HEK293 (cell line): ENCODE results near the gene FANCC.

ENCODE experiments used
- ZFP3 ChIP-seq: fragments of 450-650 bp; formaldehyde crosslinking; IDR thresholded peaks from 2 replicates; pipeline ENCODE4 v1.5.1; 2016; ENCODE audit warnings: low read depth, missing biosample characterization, missing genetic modification characterization
- ZNF146 ChIP-seq: fragments of 450-650 bp; formaldehyde crosslinking; IDR thresholded peaks from 2 replicates; pipeline ENCODE4 v1.5.1; 2016; ENCODE audit warnings: missing biosample characterization, missing genetic modification characterization
- ZNF311 ChIP-seq: fragments of 450-650 bp; formaldehyde crosslinking; IDR thresholded peaks from 2 replicates; pipeline ENCODE4 v1.5.1; 2017; ENCODE audit warnings: missing biosample characterization, missing genetic modification characterization, borderline replicate concordance
- ZNF596 ChIP-seq: fragments of 450-650 bp; IDR thresholded peaks from 2 replicates; pipeline ENCODE4 v1.5.0; 2018; ENCODE audit warnings: missing biosample characterization, mild to moderate bottlenecking, missing genetic modification characterization, moderate library complexity
- ZNF660 ChIP-seq: fragments of 450-650 bp; IDR thresholded peaks from 2 replicates; pipeline ENCODE4 v1.5.1; 2018; ENCODE audit warnings: missing biosample characterization, mild to moderate bottlenecking, missing genetic modification characterization
- ZNF664 ChIP-seq: fragments of 450-650 bp; formaldehyde crosslinking; IDR thresholded peaks from 2 replicates; pipeline ENCODE4 v1.5.1; 2016; ENCODE audit warnings: missing biosample characterization, missing genetic modification characterization
- TF ChIP-seq, protein P1 (sequence below): fragments of 450-650 bp; formaldehyde crosslinking; IDR thresholded peaks from 2 replicates; pipeline ENCODE4 v1.5.1; 2016; ENCODE audit warnings: missing biosample characterization, missing genetic modification characterization
- TF ChIP-seq, protein P2 (sequence below): sonication (generic); formaldehyde crosslinking; IDR thresholded peaks from 2 replicates; pipeline ENCODE4 v1.8.1; 2022; ENCODE audit warnings: mild to moderate bottlenecking, moderate library complexity, missing genetic modification reagents

DNA sequence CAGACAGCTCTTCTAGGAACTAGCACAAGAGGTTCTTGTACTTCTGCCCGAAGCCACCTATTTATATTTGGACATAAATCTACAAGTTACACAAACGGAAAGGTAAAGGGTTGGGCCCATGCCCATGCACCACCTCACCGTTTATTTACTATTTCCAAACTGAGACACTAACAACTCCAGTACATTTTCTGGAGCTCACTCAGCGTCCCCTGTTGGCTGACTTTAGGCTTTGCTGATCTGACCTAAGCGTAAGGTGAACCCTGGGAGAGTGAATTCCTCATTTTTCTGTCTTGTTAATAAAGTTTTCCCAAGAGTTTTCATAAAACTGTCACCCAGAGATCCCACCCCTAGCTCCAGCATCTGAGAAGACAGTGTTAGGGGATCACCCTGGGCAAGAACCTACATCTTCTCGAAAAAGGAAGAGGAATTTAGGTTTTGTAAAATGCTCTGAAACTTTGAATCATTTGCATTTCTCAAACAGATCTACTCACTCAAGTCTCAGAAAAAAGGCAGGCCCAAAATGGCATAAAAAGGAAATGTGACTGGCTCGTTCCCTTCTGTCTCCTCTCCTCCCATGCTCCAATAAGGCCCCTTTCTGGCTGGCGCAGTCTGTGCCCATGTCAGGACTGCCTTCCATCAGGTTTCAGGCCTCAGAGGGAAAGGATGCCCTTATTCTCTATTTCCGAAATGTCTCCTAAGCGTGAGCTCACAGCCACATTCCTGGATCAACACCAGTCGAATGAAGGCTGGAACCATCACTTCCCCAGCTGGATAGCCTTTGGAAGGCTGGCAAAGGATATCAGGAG lies 201.3 kb downstream of the FANCC start:
- TF ChIP-seq, protein P1, sequence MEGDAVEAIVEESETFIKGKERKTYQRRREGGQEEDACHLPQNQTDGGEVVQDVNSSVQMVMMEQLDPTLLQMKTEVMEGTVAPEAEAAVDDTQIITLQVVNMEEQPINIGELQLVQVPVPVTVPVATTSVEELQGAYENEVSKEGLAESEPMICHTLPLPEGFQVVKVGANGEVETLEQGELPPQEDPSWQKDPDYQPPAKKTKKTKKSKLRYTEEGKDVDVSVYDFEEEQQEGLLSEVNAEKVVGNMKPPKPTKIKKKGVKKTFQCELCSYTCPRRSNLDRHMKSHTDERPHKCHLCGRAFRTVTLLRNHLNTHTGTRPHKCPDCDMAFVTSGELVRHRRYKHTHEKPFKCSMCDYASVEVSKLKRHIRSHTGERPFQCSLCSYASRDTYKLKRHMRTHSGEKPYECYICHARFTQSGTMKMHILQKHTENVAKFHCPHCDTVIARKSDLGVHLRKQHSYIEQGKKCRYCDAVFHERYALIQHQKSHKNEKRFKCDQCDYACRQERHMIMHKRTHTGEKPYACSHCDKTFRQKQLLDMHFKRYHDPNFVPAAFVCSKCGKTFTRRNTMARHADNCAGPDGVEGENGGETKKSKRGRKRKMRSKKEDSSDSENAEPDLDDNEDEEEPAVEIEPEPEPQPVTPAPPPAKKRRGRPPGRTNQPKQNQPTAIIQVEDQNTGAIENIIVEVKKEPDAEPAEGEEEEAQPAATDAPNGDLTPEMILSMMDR (tag by site-specific recombination): no peak
- TF ChIP-seq ZNF664 (tag by site-specific recombination) (no peak), ZFP3 (tag by site-specific recombination) (no peak), ZNF596 (no peak), ZNF311 (tag by site-specific recombination) (no peak), ZNF660 (tag by site-specific recombination) (no peak), ZNF146 (tag by site-specific recombination) (no peak)
- TF ChIP-seq, protein P2, sequence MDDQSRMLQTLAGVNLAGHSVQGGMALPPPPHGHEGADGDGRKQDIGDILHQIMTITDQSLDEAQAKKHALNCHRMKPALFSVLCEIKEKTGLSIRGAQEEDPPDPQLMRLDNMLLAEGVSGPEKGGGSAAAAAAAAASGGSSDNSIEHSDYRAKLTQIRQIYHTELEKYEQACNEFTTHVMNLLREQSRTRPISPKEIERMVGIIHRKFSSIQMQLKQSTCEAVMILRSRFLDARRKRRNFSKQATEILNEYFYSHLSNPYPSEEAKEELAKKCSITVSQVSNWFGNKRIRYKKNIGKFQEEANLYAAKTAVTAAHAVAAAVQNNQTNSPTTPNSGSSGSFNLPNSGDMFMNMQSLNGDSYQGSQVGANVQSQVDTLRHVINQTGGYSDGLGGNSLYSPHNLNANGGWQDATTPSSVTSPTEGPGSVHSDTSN (CRISPR knock-in tag): no peak
